ENCODE results near the gene EIF3C.
"Not testable (repeated sequence)": the region's sequence is repeated elsewhere in the genome, so short reads cannot be mapped to it uniquely, and the experiment has no call there.

- not testable (repeated sequence) for TF ChIP-seq CTCF, POLR2A (IDR thresholded peaks at IDR 0.05)
Observed at GRCh38 chr16:28699792-28700191, 11.5 kb upstream of the EIF3C start.

Measured in esophagus squamous epithelium (tissue), 4 donors.